ENCODE data around the gene IRAK1.
A peak's percentile ranks its signal among the peaks of the same experiment; 100 is the strongest.

The IRAK1 gene

GRCh38 chrX:154044091-154044490, 24.4 kb upstream of the IRAK1 start:
- no peak for TF ChIP-seq ZNF280C (tag by site-specific recombination; IDR thresholded peaks at IDR 0.05)
- no peak for TF ChIP-seq ZNF202 (tag by site-specific recombination; IDR thresholded peaks at IDR 0.05; ENCODE audit: borderline replicate concordance)
- peak; percentile 51 for TF ChIP-seq ZNF121 (tag by site-specific recombination; IDR thresholded peaks at IDR 0.05)
- no peak for TF ChIP-seq ZNF146 (tag by site-specific recombination; IDR thresholded peaks at IDR 0.05)
- Histone ChIP-seq H3K9me3 (ENCODE audit: control insufficient read depth, insufficient read depth, low read depth, low read length) (no peaks in the 10 kb centered on the region), H3K4me1 (ENCODE audit: control insufficient read depth, insufficient read depth, low read length) (peaks cover 4% of the 10 kb centered on the region; the same call in 1 of the 2 replicates), H3K27ac (ENCODE audit: extremely low read depth, low read depth, low read length) (no peak overlapping the region), H3K4me3 (ENCODE audit: low read depth, low read length) (no peak overlapping the region), H3K36me3 (ENCODE audit: control insufficient read depth in 2 of 2, insufficient read depth in 1 of 2, low read length in 2 of 2) (peaks cover 0 to 13% of the 10 kb centered on the region in 2 experiments; a peak in 2 of 3 replicates)
- ChIA-PET POLR2A (interaction anchor here (0.9 kb wide), 1 partner anchor 17 kb away, joined by 3 read pairs; no protein-coding TSS in a partner anchor), CTCF (no interaction called here)

GRCh38 chrX:154043003-154043763, 23.5 kb upstream of the IRAK1 start:
- Histone ChIP-seq H3K4me3 (ENCODE audit: low read depth, low read length) (no peak overlapping the region), H3K9me3 (ENCODE audit: control insufficient read depth, insufficient read depth, low read depth, low read length) (no peaks in the 10 kb centered on the region), H3K36me3 (ENCODE audit: control insufficient read depth in 2 of 2, insufficient read depth in 1 of 2, low read length in 2 of 2) (peaks cover 0 to 12% of the 10 kb centered on the region in 2 experiments; a peak in 2 of 3 replicates), H3K27ac (ENCODE audit: extremely low read depth, low read depth, low read length) (no peak overlapping the region), H3K4me1 (ENCODE audit: control insufficient read depth, insufficient read depth, low read length) (peaks cover 4% of the 10 kb centered on the region; the same call in 1 of the 2 replicates)
- CTCF ChIA-PET = no interaction called here
- TF ChIP-seq YY1 (tag by site-specific recombination; IDR thresholded peaks at IDR 0.05) (no peak), ZNF639 (tag by site-specific recombination; IDR thresholded peaks at IDR 0.05) (no peak), ZNF426 (tag by site-specific recombination; IDR thresholded peaks at IDR 0.05) (no peak), ZNF311 (tag by site-specific recombination; IDR thresholded peaks at IDR 0.05; ENCODE audit: borderline replicate concordance) (no peak), ZBTB8A (tag by site-specific recombination; IDR thresholded peaks at IDR 0.05) (no peak), ZNF239 (tag by site-specific recombination; IDR thresholded peaks at IDR 0.05) (no peak), MEIS1 (CRISPR knock-in tag; IDR thresholded peaks at IDR 0.05; ENCODE audit: borderline replicate concordance) (no peak), ZNF521 (tag by site-specific recombination; IDR thresholded peaks at IDR 0.05) (no peak), ZBTB20 (tag by site-specific recombination; IDR thresholded peaks at IDR 0.05) (no peak), REPIN1 (tag by site-specific recombination; IDR thresholded peaks at IDR 0.05; ENCODE audit: low read depth) (no peak), ZNF114 (tag by site-specific recombination; IDR thresholded peaks at IDR 0.05) (no peak)
- POLR2A ChIA-PET = no interaction called here

GRCh38 chrX:154040863-154041262, 21.2 kb upstream of the IRAK1 start:
- H3K27ac ChIP-seq (ENCODE audit: extremely low read depth, low read depth, low read length) = no peak overlapping the region
- peaks cover 0 to 11% of the 10 kb centered on the region in 2 experiments; a peak in 1 of 3 replicates for H3K36me3 ChIP-seq (ENCODE audit: control insufficient read depth in 2 of 2, insufficient read depth in 1 of 2, low read length in 2 of 2)
- no peak overlapping the region for H3K4me3 ChIP-seq (ENCODE audit: low read depth, low read length)
- H3K4me1 ChIP-seq (ENCODE audit: control insufficient read depth, insufficient read depth, low read length) = 0 out of 2 replicates have a peak, but pooled peaks cover under 1% of the 10 kb centered on the region
- ChIA-PET POLR2A (no interaction called here), CTCF (interaction anchor here (0.5 to 4.8 kb wide), 4 partner anchors 9 to 1159 kb away, joined by 3 to 24 read pairs (median 12); no protein-coding TSS in a partner anchor)
- no peaks in the 10 kb centered on the region for H3K9me3 ChIP-seq (ENCODE audit: control insufficient read depth, insufficient read depth, low read depth, low read length)
- TF ChIP-seq ZEB2 (tag by site-specific recombination; IDR thresholded peaks at IDR 0.05) = no peak
- no peak for TF ChIP-seq ZBTB6 (tag by site-specific recombination; IDR thresholded peaks at IDR 0.05)
- TF ChIP-seq KLF16 (tag by site-specific recombination; IDR thresholded peaks at IDR 0.05) = no peak
- TF ChIP-seq ZNF837 (tag by site-specific recombination; IDR thresholded peaks at IDR 0.05) = no peak
- no peak for TF ChIP-seq MYNN (tag by site-specific recombination; IDR thresholded peaks at IDR 0.05; ENCODE audit: borderline replicate concordance)
- no peak for TF ChIP-seq EGR2 (tag by site-specific recombination; IDR thresholded peaks at IDR 0.05; ENCODE audit: low read depth)
- TF ChIP-seq HOXC10 (CRISPR knock-in tag; IDR thresholded peaks at IDR 0.05) = no peak
- no peak for TF ChIP-seq ZNF530 (tag by site-specific recombination; IDR thresholded peaks at IDR 0.05; ENCODE audit: low read depth)
- no peak for TF ChIP-seq ZNF544 (tag by site-specific recombination; IDR thresholded peaks at IDR 0.05)
- no peak for TF ChIP-seq ZNF23 (tag by site-specific recombination; IDR thresholded peaks at IDR 0.05; ENCODE audit: borderline replicate concordance)
- TF ChIP-seq ZNF510 (tag by site-specific recombination; IDR thresholded peaks at IDR 0.05; ENCODE audit: insufficient replicate concordance) = no peak
- no peak for TF ChIP-seq ZNF335 (tag by site-specific recombination; conservative IDR thresholded peaks at IDR 0.05)
- TF ChIP-seq GLI4 (tag by site-specific recombination; IDR thresholded peaks at IDR 0.05) = no peak
- no peak for TF ChIP-seq TRIM28 (IDR thresholded peaks at IDR 0.05; ENCODE audit: borderline replicate concordance, low read length)
